ENCODE data around the gene SCN3A. TPM values are rescaled to one million over a fixed set of nuclear protein-coding genes. Genes with fewer than 3 reads are reported as not detected.

SCN3A gene
- total and polyA plus RNA-seq, 2 experiments from 2014 or later = 0.06 TPM; not detected in 1

GRCh38 chr2:165227571-165227970 lies 23.7 kb upstream of the SCN3A start:
- H3K4me1 ChIP-seq (ENCODE audit: low read depth) = no peaks in the 10 kb centered on the region

DNA sequence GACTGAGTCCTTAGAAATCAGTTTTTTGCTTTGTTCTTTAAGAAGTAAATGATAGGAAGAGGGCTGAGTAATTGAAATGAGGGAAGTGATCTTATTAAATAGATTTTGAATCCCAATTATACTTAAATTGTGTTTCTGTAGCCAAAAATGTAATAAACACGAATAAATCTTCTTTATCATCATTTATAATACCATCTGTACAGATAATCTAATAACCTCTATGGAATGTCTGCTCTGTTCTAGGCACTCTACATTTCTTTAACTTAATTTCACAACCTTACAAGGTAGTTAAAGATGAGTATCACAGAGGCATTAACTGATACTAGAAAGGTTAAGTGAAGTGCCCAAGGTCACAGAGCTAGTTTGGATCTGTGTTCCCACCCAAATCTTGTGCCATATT lies 21.1 kb upstream of the SCN3A start:
- H3K27ac ChIP-seq = no peak overlapping the region
- TF ChIP-seq, protein P1, sequence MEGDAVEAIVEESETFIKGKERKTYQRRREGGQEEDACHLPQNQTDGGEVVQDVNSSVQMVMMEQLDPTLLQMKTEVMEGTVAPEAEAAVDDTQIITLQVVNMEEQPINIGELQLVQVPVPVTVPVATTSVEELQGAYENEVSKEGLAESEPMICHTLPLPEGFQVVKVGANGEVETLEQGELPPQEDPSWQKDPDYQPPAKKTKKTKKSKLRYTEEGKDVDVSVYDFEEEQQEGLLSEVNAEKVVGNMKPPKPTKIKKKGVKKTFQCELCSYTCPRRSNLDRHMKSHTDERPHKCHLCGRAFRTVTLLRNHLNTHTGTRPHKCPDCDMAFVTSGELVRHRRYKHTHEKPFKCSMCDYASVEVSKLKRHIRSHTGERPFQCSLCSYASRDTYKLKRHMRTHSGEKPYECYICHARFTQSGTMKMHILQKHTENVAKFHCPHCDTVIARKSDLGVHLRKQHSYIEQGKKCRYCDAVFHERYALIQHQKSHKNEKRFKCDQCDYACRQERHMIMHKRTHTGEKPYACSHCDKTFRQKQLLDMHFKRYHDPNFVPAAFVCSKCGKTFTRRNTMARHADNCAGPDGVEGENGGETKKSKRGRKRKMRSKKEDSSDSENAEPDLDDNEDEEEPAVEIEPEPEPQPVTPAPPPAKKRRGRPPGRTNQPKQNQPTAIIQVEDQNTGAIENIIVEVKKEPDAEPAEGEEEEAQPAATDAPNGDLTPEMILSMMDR (IDR thresholded peaks at IDR 0.05; ENCODE audit: low read depth, low read length) = no peak

More at GRCh38 chr2:165227571-165227970, 23.7 kb upstream of the SCN3A start:
- Histone ChIP-seq H3K4me3 (no peak overlapping the region), H3K27ac (no peak overlapping the region), H3K36me3 (no peaks in the 10 kb centered on the region), H3K27me3 (no peaks in the 10 kb centered on the region), H3K9me3 (ENCODE audit: low read depth) (no peaks in the 10 kb centered on the region)
- DNase-seq (ENCODE audit: low read depth in 1 of 2, low spot score in 1 of 2) = no peak
- TF ChIP-seq, protein P1 (IDR thresholded peaks at IDR 0.05; ENCODE audit: low read depth, low read length) = no peak

GRCh38 chr2:165219481-165219880 lies 15.6 kb upstream of the SCN3A start:
- Histone ChIP-seq H3K9me3 (ENCODE audit: low read depth) (no peaks in the 10 kb centered on the region), H3K27ac (no peak overlapping the region), H3K27me3 (no peaks in the 10 kb centered on the region), H3K36me3 (no peaks in the 10 kb centered on the region), H3K4me3 (no peak overlapping the region), H3K4me1 (ENCODE audit: low read depth) (no peaks in the 10 kb centered on the region)
- no peak for DNase-seq (ENCODE audit: low read depth in 1 of 2, low spot score in 1 of 2)
- TF ChIP-seq, protein P1 (IDR thresholded peaks at IDR 0.05; ENCODE audit: low read depth, low read length) = no peak

More for the DNA sequence above, 21.1 kb upstream of the SCN3A start:
- no peak for DNase-seq (ENCODE audit: low read depth in 1 of 2, low spot score in 1 of 2)
- Histone ChIP-seq H3K27me3 (no peaks in the 10 kb centered on the region), H3K9me3 (ENCODE audit: low read depth) (no peaks in the 10 kb centered on the region), H3K36me3 (no peaks in the 10 kb centered on the region), H3K4me1 (ENCODE audit: low read depth) (no peaks in the 10 kb centered on the region), H3K4me3 (no peak overlapping the region)

GRCh38 chr2:165214093-165214492 lies 10.2 kb upstream of the SCN3A start:
- no peak overlapping the region for H3K4me3 ChIP-seq
- H3K9me3 ChIP-seq (ENCODE audit: low read depth) = no peaks in the 10 kb centered on the region
- TF ChIP-seq, protein P1 (IDR thresholded peaks at IDR 0.05; ENCODE audit: low read depth, low read length) = no peak
- no peaks in the 10 kb centered on the region for H3K27me3 ChIP-seq
- DNase-seq (ENCODE audit: low read depth in 1 of 2, low spot score in 1 of 2) = no peak
- no peak overlapping the region for H3K27ac ChIP-seq
- H3K36me3 ChIP-seq = no peaks in the 10 kb centered on the region
- H3K4me1 ChIP-seq (ENCODE audit: low read depth) = no peaks in the 10 kb centered on the region

GRCh38 chr2:165208094-165208493 lies 4.2 kb upstream of the SCN3A start:
- TF ChIP-seq, protein P1 (IDR thresholded peaks at IDR 0.05; ENCODE audit: low read depth, low read length) = no peak
- no peak for DNase-seq (ENCODE audit: low read depth in 1 of 2, low spot score in 1 of 2)
- Histone ChIP-seq H3K4me1 (ENCODE audit: low read depth) (no peaks in the 10 kb centered on the region), H3K4me3 (no peak overlapping the region), H3K27me3 (no peaks in the 10 kb centered on the region), H3K36me3 (no peaks in the 10 kb centered on the region), H3K9me3 (ENCODE audit: low read depth) (no peaks in the 10 kb centered on the region), H3K27ac (no peak overlapping the region)

- TF ChIP-seq, protein P1 (IDR thresholded peaks at IDR 0.05; ENCODE audit: low read depth, low read length) = no peak
- Histone ChIP-seq H3K27me3 (no peaks in the 10 kb centered on the region), H3K4me3 (no peak overlapping the region), H3K36me3 (no peaks in the 10 kb centered on the region), H3K27ac (no peak overlapping the region), H3K4me1 (ENCODE audit: low read depth) (peaks cover 4% of the 10 kb centered on the region), H3K9me3 (ENCODE audit: low read depth) (no peaks in the 10 kb centered on the region)
- DNase-seq (ENCODE audit: low read depth in 1 of 2, low spot score in 1 of 2) = no peak
These were observed 2.0 kb upstream of the SCN3A start for GRCh38 chr2:165205865-165206264.
